Mucosa of gallbladder (tissue), 1 donor: ENCODE results near the gene TUG1. TPM values are rescaled to one million over a fixed set of nuclear protein-coding genes. Genes with fewer than 3 reads are reported as not detected.

Experiments
- DNase-seq: peaks from one replicate; pipeline ENCODE4 v3.0.0-alpha.2; 2020; ENCODE audit warnings: low spot score
- total RNA-seq: library from RNA; stranded (reverse); gene quantifications from one replicate; pipeline ENCODE4 v1.2.1, GENCODE V29; 2021
- donor health status: DM: no; HTN: no; CAD: no.

Gene TUG1
- total RNA-seq, 1 donor from 2014 or later: 79.4 TPM

GRCh38 chr22:30947816-30948454, 21.1 kb upstream of the TUG1 start:
- no peak for DNase-seq

GRCh38 chr22:30948930-30949342, 20.1 kb upstream of the TUG1 start:
- DNase-seq: no peak

DNA sequence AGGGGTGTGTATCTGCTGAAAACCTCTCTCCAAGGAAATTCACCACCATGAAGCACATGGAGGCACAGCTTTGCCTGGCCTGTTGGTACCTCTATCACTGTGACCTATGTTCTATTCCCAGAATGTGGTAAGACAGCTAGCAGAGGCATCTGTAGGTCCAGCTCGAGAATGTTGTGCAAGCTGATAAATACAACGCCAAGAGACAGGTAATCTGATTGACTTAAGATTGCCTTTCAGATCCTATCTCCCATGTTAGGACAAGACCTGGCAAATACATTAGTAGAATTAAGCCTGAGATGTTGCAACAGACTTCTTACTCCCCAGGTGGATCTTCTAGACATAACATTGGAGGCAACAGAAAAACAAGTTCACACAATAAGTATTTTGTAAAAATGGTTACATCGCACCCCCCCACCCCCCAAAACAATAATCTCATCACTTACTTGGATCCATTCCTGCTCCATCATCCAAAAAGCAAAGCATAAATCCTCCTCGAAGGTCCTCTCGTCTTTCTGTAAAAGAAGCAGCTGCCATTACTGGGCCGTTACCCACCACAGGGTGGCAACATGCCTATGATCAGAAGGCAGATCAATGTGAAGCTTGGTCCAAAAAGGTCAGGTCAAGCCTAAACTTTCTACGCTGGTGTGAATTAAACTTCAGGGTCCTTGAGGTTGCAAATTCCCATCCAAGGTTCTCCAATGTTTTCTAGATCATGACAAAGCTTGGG, 19.0 kb upstream of the TUG1 start:
- no peak for DNase-seq

DNA sequence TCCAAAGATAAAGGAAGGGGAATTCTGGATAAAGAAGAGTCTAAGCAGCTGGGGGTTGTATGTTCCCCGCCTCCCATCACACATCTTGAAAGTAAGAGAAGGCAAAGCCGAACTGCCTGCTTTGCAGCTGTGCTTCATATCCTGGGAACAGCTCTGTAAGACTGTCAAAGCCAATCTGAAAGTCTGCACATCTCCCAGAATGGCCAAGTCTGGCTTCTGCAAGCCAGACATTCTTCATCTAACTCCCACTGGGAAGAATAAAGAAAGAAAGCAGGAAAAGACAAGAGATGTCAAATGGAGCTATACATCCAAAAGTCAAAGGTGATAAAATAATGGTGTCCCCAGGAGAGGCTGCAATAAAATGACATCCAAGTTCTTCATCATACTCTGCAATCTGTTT, 15.9 kb upstream of the TUG1 start:
- no peak for DNase-seq

- DNase-seq: no peak
These were observed 13.9 kb upstream of the TUG1 start for GRCh38 chr22:30955153-30955552.

DNA sequence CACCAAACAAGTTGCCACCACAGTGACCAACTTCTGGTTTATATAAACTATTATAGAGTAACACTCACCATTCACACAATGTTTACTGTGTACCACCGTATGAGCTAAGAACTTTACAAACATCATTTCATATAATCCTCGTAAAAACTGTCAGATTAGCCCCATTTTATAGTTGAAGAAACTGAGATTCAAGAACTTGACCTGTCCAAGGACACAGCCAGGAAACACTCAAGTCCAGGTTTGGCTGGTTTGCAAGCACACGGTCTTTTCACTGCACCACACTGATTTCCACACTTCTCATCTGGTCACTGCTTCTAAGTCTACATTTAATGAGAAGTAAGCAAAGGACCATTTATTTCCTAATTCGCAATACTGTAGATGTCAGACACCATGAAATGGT, 4.2 kb upstream of the TUG1 start:
- DNase-seq: no peak

- DNase-seq: no peak
These were observed 796 bp upstream of the TUG1 start, which contains the start of gene MORC2 for GRCh38 chr22:30968015-30968923. Gene MORC2, minus strand, starts transcription at chr22:30968774. Its CDS starts 885 bp downstream, at chr22:30967889.

DNA sequence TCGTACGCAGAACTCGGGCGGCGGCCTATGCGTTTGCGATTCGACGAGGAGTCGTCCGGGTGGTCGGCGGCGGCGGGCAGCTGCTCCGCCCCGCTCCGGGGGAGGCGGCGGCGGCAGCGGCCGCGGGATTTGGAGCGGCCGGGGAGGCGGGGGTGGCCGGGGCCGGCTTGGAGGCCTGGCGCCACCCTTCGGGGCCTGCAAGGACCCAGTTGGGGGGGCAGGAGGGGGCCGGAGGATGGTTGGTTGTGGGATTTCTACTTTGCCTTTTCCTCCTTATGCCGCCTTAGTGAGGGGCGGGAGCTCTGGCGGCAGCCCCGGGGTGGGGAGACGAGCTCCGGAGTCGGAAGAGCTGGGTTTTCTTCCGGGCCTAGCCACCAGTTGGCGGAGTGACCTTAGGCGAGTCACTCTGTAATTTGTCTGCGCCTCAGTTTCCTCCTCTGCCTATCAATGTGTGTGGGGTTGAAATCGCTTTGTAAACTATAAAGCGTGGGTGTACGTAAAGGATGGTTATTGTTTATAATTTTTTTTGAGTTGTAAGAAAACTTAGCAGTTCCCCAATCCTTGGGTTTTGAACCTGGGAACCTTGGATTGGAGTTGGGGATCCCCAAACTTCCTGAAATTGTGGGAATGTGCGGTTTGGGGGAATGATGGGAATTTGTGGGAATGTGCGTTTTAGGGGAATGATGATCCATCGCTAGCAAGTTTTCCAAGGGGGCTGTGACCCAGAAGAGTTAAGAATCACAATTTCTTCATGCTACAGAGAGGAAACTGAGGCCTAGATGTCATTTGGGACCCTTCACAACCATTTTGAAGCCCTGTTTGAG, 679 bp downstream of the TUG1 start:
- DNase-seq: peak; percentile 16

DNA sequence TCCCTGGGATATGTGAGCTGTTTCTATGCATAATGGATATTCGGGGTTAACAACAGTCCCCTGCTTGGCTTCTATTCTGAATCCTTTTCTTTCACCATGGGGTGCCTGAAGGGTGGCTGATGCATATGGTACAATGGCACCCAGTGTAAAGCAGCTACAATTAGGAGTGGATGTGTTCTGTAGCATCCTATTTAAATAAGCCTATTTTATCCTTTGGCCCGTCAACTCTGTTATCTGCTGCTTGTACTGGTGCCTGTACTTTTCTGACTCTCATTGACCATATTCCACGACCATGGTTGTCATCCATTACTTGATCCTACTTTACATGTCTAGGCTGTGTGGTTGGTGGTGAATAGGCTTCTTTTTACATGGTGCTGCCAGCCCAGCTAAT, 1.3 kb downstream of the TUG1 start:
- no peak for DNase-seq

DNA sequence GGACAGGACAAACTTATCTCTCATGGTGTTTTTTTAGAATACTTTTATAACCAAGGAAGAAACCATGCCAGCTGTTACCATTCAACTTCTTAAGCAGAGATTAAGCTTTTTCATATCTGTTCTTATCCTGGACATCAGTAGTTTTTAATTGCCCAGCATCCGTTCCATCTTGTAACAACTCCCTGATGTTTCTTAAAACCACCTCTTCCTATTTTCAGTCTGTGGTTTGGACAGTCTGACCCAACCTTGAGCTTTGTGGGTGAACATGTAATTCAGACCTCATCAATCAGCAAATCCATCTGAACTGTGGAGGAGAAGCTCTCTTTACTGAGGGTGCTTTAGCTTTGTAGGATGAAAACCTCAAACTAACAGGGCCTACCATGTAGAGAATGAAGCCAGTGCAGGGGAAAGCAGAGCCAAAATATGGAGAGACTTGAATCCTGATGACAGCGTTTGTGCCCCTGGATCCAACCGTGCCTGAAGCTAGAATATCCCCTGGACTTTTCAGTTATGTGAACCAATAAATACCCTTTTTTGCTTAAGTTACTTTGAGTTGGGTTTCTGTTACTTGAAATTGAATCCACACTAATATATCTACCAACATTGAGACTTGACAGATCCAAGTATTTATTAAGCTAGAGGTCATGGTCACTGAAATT, 9.4 kb downstream of the TUG1 start:
- no peak for DNase-seq

GRCh38 chr22:30979932-30980331, 10.9 kb downstream of the TUG1 start:
- no peak for DNase-seq

DNA sequence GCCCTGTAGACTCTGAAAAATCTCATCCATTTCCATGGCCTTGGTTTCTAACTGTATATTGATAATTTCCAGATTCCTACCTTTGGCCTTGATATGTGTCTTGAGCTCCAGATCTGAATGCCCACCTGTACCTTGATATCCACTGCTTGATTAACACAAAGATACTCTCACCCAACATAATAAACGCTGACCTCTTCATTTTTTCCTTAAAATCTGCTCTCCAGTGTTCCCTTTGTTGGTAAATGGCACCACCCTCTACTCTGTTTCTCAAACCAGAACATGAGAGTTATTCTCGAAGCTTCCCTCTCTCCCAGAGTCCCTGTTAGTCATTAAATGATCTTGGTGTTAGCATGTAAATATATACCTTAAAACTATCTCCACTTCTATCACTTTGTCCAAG, 13.4 kb downstream of the TUG1 start:
- no peak for DNase-seq

- no peak for DNase-seq
These were observed 15.3 kb downstream of the TUG1 start for GRCh38 chr22:30984317-30984716.

- DNase-seq: no peak
These were observed 16.6 kb downstream of the TUG1 start for GRCh38 chr22:30985561-30986208.

DNA sequence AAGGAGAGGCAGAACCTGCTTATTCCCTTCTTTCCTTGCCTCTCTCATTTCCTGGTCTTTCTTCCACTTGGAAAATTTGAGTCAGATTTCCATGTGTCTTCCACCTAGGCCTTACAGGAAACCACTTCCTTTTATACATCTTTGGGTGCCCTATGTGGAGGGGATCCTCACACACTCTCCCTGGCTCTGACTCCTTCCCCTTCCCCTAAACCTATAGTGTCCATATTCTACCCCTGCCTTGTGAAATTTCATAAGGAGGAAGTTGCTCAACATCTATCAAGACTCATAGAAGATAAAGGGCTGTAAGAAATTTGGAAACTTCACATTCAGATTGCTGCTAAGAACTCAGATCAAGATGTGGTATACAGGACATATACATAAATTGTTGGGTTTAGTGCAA, 20.4 kb downstream of the TUG1 start:
- DNase-seq: no peak

DNA sequence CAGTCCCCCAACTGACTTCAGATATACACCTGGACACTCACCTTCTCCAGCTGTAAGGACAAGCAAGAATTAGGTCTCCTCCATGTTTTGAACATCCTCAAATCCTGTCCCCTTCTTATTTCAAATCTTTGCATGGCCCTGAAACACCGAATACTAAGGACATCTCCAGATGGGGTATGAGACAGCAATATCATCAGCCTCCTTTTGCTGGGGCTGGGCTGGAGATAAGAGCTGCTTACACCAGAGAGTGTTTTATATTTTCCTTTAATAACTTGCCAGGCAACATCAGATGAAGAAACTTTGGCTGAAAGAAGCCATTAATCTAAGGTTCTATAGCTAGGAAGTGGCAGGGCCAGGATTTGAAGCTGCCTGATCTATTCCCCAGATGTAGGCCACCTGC, 21.6 kb downstream of the TUG1 start:
- no peak for DNase-seq

GRCh38 chr22:30992565-30992964, 23.5 kb downstream of the TUG1 start:
- DNase-seq: no peak

DNA sequence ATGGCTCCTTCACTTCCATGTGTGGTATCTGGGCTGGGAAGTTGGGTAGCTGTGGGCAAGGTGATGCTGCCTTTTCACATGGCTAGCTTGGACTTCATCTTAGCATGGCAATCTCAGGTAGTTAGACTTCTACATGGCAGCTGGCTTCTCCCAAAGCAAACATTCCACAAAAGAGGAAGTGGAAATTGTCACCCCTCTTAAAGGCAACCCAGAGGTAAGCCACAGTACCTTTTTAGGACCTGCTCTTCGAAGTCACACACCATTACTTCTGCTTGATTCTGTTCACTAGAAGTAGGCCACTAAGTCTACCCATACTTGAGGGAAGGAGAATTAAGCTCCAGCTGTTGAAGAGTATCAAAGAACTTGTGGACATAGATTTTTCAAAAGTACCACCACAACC, 25.9 kb downstream of the TUG1 start:
- no peak for DNase-seq

- no peak for DNase-seq
These were observed 27.4 kb downstream of the TUG1 start for GRCh38 chr22:30996462-30996861.

DNA sequence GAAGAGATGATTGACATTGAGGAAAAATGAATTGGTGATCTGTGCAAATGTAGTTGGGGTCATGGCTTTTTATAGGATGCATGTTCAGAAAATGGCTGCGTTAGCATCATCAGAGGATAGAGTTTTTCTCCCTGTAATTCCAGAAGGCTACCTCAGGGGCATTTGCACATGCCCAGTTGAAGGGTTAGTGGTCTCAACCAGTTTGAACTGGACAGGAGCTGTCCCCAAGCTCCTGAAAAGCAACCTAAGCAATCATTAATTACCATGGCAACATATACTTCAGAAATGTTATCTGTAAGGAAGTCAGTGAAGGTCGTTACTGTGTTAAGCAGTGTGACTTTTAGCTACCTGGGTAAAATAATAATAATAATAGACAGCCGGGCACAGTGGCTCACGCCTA, 29.3 kb downstream of the TUG1 start:
- no peak for DNase-seq
